Activated CD4-positive, alpha-beta T cell treated with anti-CD3 and anti-CD28 coated beads for 36 hours (primary cell): ENCODE measurements around the gene ELMO1. TPM values are rescaled to one million over a fixed set of nuclear protein-coding genes. Genes with fewer than 3 reads are reported as not detected.

ENCODE experiments used
- ATAC-seq: fragments of 200-7000 bp; cut with Tn5 transposase; one replicate; pipeline ENCODE4 v1.10.0; 2021; ENCODE audit warnings: mild to moderate bottlenecking, moderate library complexity
- CTCF ChIA-PET: fragments of 350-600 bp; sonication (Branson Sonifier 250); formaldehyde crosslinking; loops from one replicate; lab custom pipeline; 2021; ENCODE audit warnings: antibody characterized with exemption; lab: Charles Lee
- POLR2A ChIA-PET: fragments of 350-600 bp; sonication (Branson Sonifier 250); formaldehyde crosslinking; loops from one replicate; lab custom pipeline; 2021; ENCODE audit warnings: antibody characterized with exemption, inconsistent platforms; lab: Charles Lee
- DNase-seq: peaks from one replicate; pipeline ENCODE4 v3.0.0-alpha.2; 2020
- H3K27ac Mint-ChIP-seq: one replicate; pipeline ENCODE4 v1.8.0; 2021; ENCODE audit warnings: mixed read lengths
- H3K27me3 Mint-ChIP-seq: one replicate; pipeline ENCODE4 v1.8.0; 2021; ENCODE audit warnings: mixed read lengths
- H3K36me3 Mint-ChIP-seq: one replicate; pipeline ENCODE4 v1.8.0; 2021; ENCODE audit warnings: low read depth, mixed read lengths
- H3K4me1 Mint-ChIP-seq: one replicate; pipeline ENCODE4 v1.8.0; 2021; ENCODE audit warnings: mixed read lengths
- H3K4me3 Mint-ChIP-seq: one replicate; pipeline ENCODE4 v1.8.0; 2021; ENCODE audit warnings: mild to moderate bottlenecking, moderate library complexity, mixed read lengths
- H3K9me3 Mint-ChIP-seq: one replicate; pipeline ENCODE4 v1.8.0; 2021; ENCODE audit warnings: low read depth, mixed read lengths
- intact Hi-C, 2 experiments: fragments of 100-400 bp; cut with DNase I in 1 of 2; cut with micrococcal nuclease in 1 of 2; formaldehyde crosslinking; loops; one replicate each; pipeline versions ENCODE4 v1.14.2 to v1.15.1; 2022 to 2024; cut with DNase I, micrococcal nuclease
- total RNA-seq, 2 experiments: library from RNA; stranded (reverse); gene quantifications; one replicate each; pipeline ENCODE4 v1.2.3, GENCODE V29; 2021

The ELMO1 gene
- total RNA-seq, 2 experiments from 2014 or later = 96.2 to 173 TPM

GRCh38 chr7:37041461-37041860 lies 407.2 kb downstream of the ELMO1 start:
- CTCF ChIA-PET = interaction anchor here (0.7 kb wide), 1 partner anchor 431 kb away, joined by 3 read pairs; no protein-coding TSS in a partner anchor
- Mint-ChIP-seq H3K27me3 (no peaks in the 10 kb centered on the region), H3K4me3 (no peak overlapping the region), H3K4me1 (peaks cover 9% of the 10 kb centered on the region), H3K36me3 (peaks cover 60% of the 10 kb centered on the region), H3K27ac (no peak overlapping the region), H3K9me3 (peaks cover 20% of the 10 kb centered on the region)
- intact Hi-C loops = no loop called here
- ATAC-seq (no peak), DNase-seq (no peak)
- POLR2A ChIA-PET = interaction anchor here (0.7 kb wide), 1 partner anchor 160 kb away, joined by 5 read pairs; no protein-coding TSS in a partner anchor

GRCh38 chr7:37040330-37040729 lies 408.3 kb downstream of the ELMO1 start:
- Mint-ChIP-seq H3K36me3 (peaks cover 62% of the 10 kb centered on the region), H3K4me1 (peaks cover 6% of the 10 kb centered on the region), H3K27ac (no peak overlapping the region), H3K27me3 (no peaks in the 10 kb centered on the region), H3K4me3 (no peak overlapping the region), H3K9me3 (peaks cover 20% of the 10 kb centered on the region)
- intact Hi-C loops = no loop called here
- ATAC-seq (no peak), DNase-seq (no peak)
- POLR2A ChIA-PET = no interaction called here
- CTCF ChIA-PET = interaction anchor here (0.7 kb wide), 1 partner anchor 17 kb away, joined by 3 read pairs; no protein-coding TSS in a partner anchor

- no peaks in the 10 kb centered on the region for H3K27me3 Mint-ChIP-seq
- ChIA-PET POLR2A (interaction anchor here (0.7 kb wide), 1 partner anchor 96 kb away, joined by 3 read pairs; no protein-coding TSS in a partner anchor), CTCF (interaction anchor here (0.6 kb wide), 1 partner anchor 255 kb away, joined by 3 read pairs; no protein-coding TSS in a partner anchor)
- ATAC-seq = no peak
- H3K4me1 Mint-ChIP-seq = peaks cover 6% of the 10 kb centered on the region
- no peak for DNase-seq
- H3K36me3 Mint-ChIP-seq = peaks cover 61% of the 10 kb centered on the region
- H3K9me3 Mint-ChIP-seq = peaks cover 20% of the 10 kb centered on the region
- H3K27ac Mint-ChIP-seq = no peak overlapping the region
- no peak overlapping the region for H3K4me3 Mint-ChIP-seq
- intact Hi-C loops = no loop called here
Observed at GRCh38 chr7:37039131-37039749, 409.4 kb downstream of the ELMO1 start.

GRCh38 chr7:37038706-37039105 lies 410.0 kb downstream of the ELMO1 start:
- no peak for DNase-seq
- no peak overlapping the region for H3K27ac Mint-ChIP-seq
- intact Hi-C loops = no loop called here
- no peak for ATAC-seq
- H3K9me3 Mint-ChIP-seq = peaks cover 18% of the 10 kb centered on the region
- peaks cover 10% of the 10 kb centered on the region for H3K4me1 Mint-ChIP-seq
- CTCF ChIA-PET = no interaction called here
- peaks cover 59% of the 10 kb centered on the region for H3K36me3 Mint-ChIP-seq
- POLR2A ChIA-PET = no interaction called here
- H3K4me3 Mint-ChIP-seq = no peak overlapping the region
- H3K27me3 Mint-ChIP-seq = no peaks in the 10 kb centered on the region

GRCh38 chr7:37037286-37037685 lies 411.4 kb downstream of the ELMO1 start:
- no peak overlapping the region for H3K27ac Mint-ChIP-seq
- ATAC-seq = no peak
- no peak overlapping the region for H3K4me3 Mint-ChIP-seq
- POLR2A ChIA-PET = no interaction called here
- DNase-seq = no peak
- intact Hi-C loops = no loop called here
- no peaks in the 10 kb centered on the region for H3K27me3 Mint-ChIP-seq
- H3K36me3 Mint-ChIP-seq = peaks cover 59% of the 10 kb centered on the region
- peaks cover 23% of the 10 kb centered on the region for H3K4me1 Mint-ChIP-seq
- CTCF ChIA-PET = interaction anchor here (1.2 kb wide), 1 partner anchor 145 kb away, joined by 5 read pairs; no protein-coding TSS in a partner anchor
- H3K9me3 Mint-ChIP-seq = peaks cover 13% of the 10 kb centered on the region

- H3K27ac Mint-ChIP-seq = no peak overlapping the region
- peaks cover 7% of the 10 kb centered on the region for H3K9me3 Mint-ChIP-seq
- no peak overlapping the region for H3K4me3 Mint-ChIP-seq
- DNase-seq (no peak), ATAC-seq (peak; percentile 34)
- POLR2A ChIA-PET = no interaction called here
- peaks cover 57% of the 10 kb centered on the region for H3K36me3 Mint-ChIP-seq
- H3K4me1 Mint-ChIP-seq = peaks cover 39% of the 10 kb centered on the region
- no peaks in the 10 kb centered on the region for H3K27me3 Mint-ChIP-seq
- intact Hi-C loops = no loop called here
- CTCF ChIA-PET = interaction anchor here (1.1 kb wide), 1 partner anchor 12 kb away, joined by 3 read pairs; no protein-coding TSS in a partner anchor
Observed at GRCh38 chr7:37035631-37036030, 413.0 kb downstream of the ELMO1 start.

- H3K4me3 Mint-ChIP-seq = no peak overlapping the region
- intact Hi-C loops = loop anchor here (5.0 kb wide), 4 partner anchors 34 to 361 kb away; no protein-coding TSS in a partner anchor
- H3K27me3 Mint-ChIP-seq = no peaks in the 10 kb centered on the region
- peaks cover 38% of the 10 kb centered on the region for H3K36me3 Mint-ChIP-seq
- no peaks in the 10 kb centered on the region for H3K9me3 Mint-ChIP-seq
- ChIA-PET CTCF (no interaction called here), POLR2A (no interaction called here)
- DNase-seq (no peak), ATAC-seq (no peak)
- H3K4me1 Mint-ChIP-seq = peaks cover 64% of the 10 kb centered on the region
- H3K27ac Mint-ChIP-seq = no peak overlapping the region
Observed at GRCh38 chr7:37033141-37033540, 415.5 kb downstream of the ELMO1 start.

- no peak overlapping the region for H3K4me3 Mint-ChIP-seq
- DNase-seq (no peak), ATAC-seq (peak; percentile 1)
- H3K9me3 Mint-ChIP-seq = no peaks in the 10 kb centered on the region
- H3K27ac Mint-ChIP-seq = peak overlapping the region; percentile 48
- intact Hi-C loops = loop anchor here (1.0 to 5.0 kb wide), 5 partner anchors 33 to 360 kb away; no protein-coding TSS in a partner anchor
- POLR2A ChIA-PET = no interaction called here
- no peaks in the 10 kb centered on the region for H3K27me3 Mint-ChIP-seq
- CTCF ChIA-PET = no interaction called here
- H3K4me1 Mint-ChIP-seq = peaks cover 71% of the 10 kb centered on the region
- peaks cover 36% of the 10 kb centered on the region for H3K36me3 Mint-ChIP-seq
Observed at GRCh38 chr7:37032258-37032601, 416.4 kb downstream of the ELMO1 start.

- Mint-ChIP-seq H3K4me3 (no peak overlapping the region), H3K27ac (peak overlapping the region; percentile 52), H3K36me3 (peaks cover 35% of the 10 kb centered on the region), H3K4me1 (peaks cover 77% of the 10 kb centered on the region), H3K27me3 (no peaks in the 10 kb centered on the region), H3K9me3 (no peaks in the 10 kb centered on the region)
- POLR2A ChIA-PET = no interaction called here
- ATAC-seq (peak; percentile 90), DNase-seq (peak; percentile 73)
- intact Hi-C loops = loop anchor here (1.0 to 5.0 kb wide), 7 partner anchors 34 to 641 kb away; no protein-coding TSS in a partner anchor
- CTCF ChIA-PET = no interaction called here
Observed at GRCh38 chr7:37031571-37032257, 416.9 kb downstream of the ELMO1 start.

- Mint-ChIP-seq H3K4me3 (no peak overlapping the region), H3K9me3 (no peaks in the 10 kb centered on the region), H3K27ac (peak overlapping the region; percentile 61), H3K36me3 (peaks cover 49% of the 10 kb centered on the region), H3K27me3 (no peaks in the 10 kb centered on the region), H3K4me1 (peaks cover 71% of the 10 kb centered on the region)
- ChIA-PET POLR2A (no interaction called here), CTCF (interaction anchor here (0.7 kb wide), 2 partner anchors 10 to 351 kb away, joined by 3 read pairs; no protein-coding TSS in a partner anchor)
- intact Hi-C loops = loop anchor here in 1 of 2 experiments (1.0 to 5.0 kb wide), 2 partner anchors 323 to 339 kb away; no protein-coding TSS in a partner anchor
- peak; percentile 84 for ATAC-seq
- peak; percentile 75 for DNase-seq
Observed at GRCh38 chr7:37028909-37029440, 419.7 kb downstream of the ELMO1 start.

- intact Hi-C loops = loop anchor here in 1 of 2 experiments (5.0 kb wide), 1 partner anchor 325 kb away; no protein-coding TSS in a partner anchor
- Mint-ChIP-seq H3K27ac (no peak overlapping the region), H3K27me3 (no peaks in the 10 kb centered on the region), H3K4me1 (peaks cover 59% of the 10 kb centered on the region), H3K36me3 (peaks cover 44% of the 10 kb centered on the region), H3K9me3 (no peaks in the 10 kb centered on the region), H3K4me3 (no peak overlapping the region)
- DNase-seq (no peak), ATAC-seq (no peak)
- POLR2A ChIA-PET = no interaction called here
- CTCF ChIA-PET = interaction anchor here (0.6 kb wide), 3 partner anchors 171 to 617 kb away, joined by 3 read pairs; no protein-coding TSS in a partner anchor
Observed at GRCh38 chr7:37027557-37028341, 420.9 kb downstream of the ELMO1 start.
